Measurements from ENCODE around the gene MSRB1. TPM values are rescaled to one million over a fixed set of nuclear protein-coding genes. Genes with fewer than 3 reads are reported as not detected.
"Not testable (repeated sequence)": the region's sequence is repeated elsewhere in the genome, so short reads cannot be mapped to it uniquely, and the experiment has no call there.

The MSRB1 gene
- total RNA-seq, 1 donor: 14.3 TPM

GRCh38 chr16:1902547-1903219, 40.3 kb downstream of the MSRB1 start:
- no peak for TF ChIP-seq CTCF (IDR thresholded peaks at IDR 0.05; ENCODE audit: insufficient read depth, low read length)
- DNase-seq (ENCODE audit: low read depth): no peak
- H3K4me3 ChIP-seq (ENCODE audit: low read depth, low read length): no peak overlapping the region

GRCh38 chr16:1900452-1900774, 42.6 kb downstream of the MSRB1 start:
- TF ChIP-seq CTCF (IDR thresholded peaks at IDR 0.05; ENCODE audit: insufficient read depth, low read length): no peak
- DNase-seq (ENCODE audit: low read depth): no peak
- H3K4me3 ChIP-seq (ENCODE audit: low read depth, low read length): no peak overlapping the region

- TF ChIP-seq CTCF (IDR thresholded peaks at IDR 0.05; ENCODE audit: insufficient read depth, low read length): no peak
- H3K4me3 ChIP-seq (ENCODE audit: low read depth, low read length): no peak overlapping the region
- no peak for DNase-seq (ENCODE audit: low read depth)
These were observed 43.2 kb downstream of the MSRB1 start for GRCh38 chr16:1899641-1900451.

GRCh38 chr16:1897692-1898091, 45.3 kb downstream of the MSRB1 start:
- H3K4me3 ChIP-seq (ENCODE audit: low read depth, low read length); DNase-seq (ENCODE audit: low read depth): not testable (repeated sequence)

- TF ChIP-seq CTCF (IDR thresholded peaks at IDR 0.05; ENCODE audit: insufficient read depth, low read length): no peak
- no peak for DNase-seq (ENCODE audit: low read depth)
- no peak overlapping the region for H3K4me3 ChIP-seq (ENCODE audit: low read depth, low read length)
These were observed 46.9 kb downstream of the MSRB1 start for GRCh38 chr16:1895949-1896675.

GRCh38 chr16:1895068-1895467, 47.9 kb downstream of the MSRB1 start:
- no peak for TF ChIP-seq CTCF (IDR thresholded peaks at IDR 0.05; ENCODE audit: insufficient read depth, low read length)
- H3K4me3 ChIP-seq (ENCODE audit: low read depth, low read length): no peak overlapping the region
- no peak for DNase-seq (ENCODE audit: low read depth)

GRCh38 chr16:1890708-1891050, 52.3 kb downstream of the MSRB1 start:
- no peak overlapping the region for H3K4me3 ChIP-seq (ENCODE audit: low read depth, low read length)
- no peak for DNase-seq (ENCODE audit: low read depth)
- TF ChIP-seq CTCF (IDR thresholded peaks at IDR 0.05; ENCODE audit: insufficient read depth, low read length): no peak
